H1 (cell line): ENCODE results near the gene SLITRK5. TPM values are rescaled to one million over a fixed set of nuclear protein-coding genes. Genes with fewer than 3 reads are reported as not detected.
A peak's percentile ranks its signal among the peaks of the same experiment; 100 is the strongest.

Experiments
- CTCF ChIA-PET: fragments of 300-600 bp; sonication (Branson Sonifier 250); formaldehyde crosslinking; loops from one replicate; lab custom pipeline; 2021; ENCODE audit not compliant: partially characterized antibody; lab: Charles Lee
- POLR2A ChIA-PET: fragments of 300-600 bp; sonication (Branson Sonifier 250); formaldehyde crosslinking; loops from one replicate; lab custom pipeline; 2021; ENCODE audit warnings: inconsistent platforms; ENCODE audit not compliant: partially characterized antibody; lab: Charles Lee
- DNase-seq, 2 experiments: peaks; one replicate each; pipeline versions ENCODE4 v3.0.0 to v3.0.0-alpha.2; 2010 to 2022; ENCODE audit warnings: low spot score in 2 of 2, low read depth in 1 of 2, mixed read lengths in 1 of 2
- FAIRE-seq: peaks from 2 replicates; lab custom pipeline; 2011; peaks lifted over from hg19 to GRCh38; lab: Jason Lieb, UNC
- H2AFZ ChIP-seq: 2 replicates; pipeline ENCODE4 v1.8.1; 2012; ENCODE audit warnings: low read length, inconsistent platforms
- H2AK5ac ChIP-seq: 2 replicates; pipeline ENCODE4 v1.6.1; 2013; ENCODE audit warnings: low read depth, low read length
- H2BK120ac ChIP-seq: replicated peaks from 2 replicates; pipeline ENCODE3; 2013; ENCODE audit warnings: low read depth, low read length, inconsistent platforms
- H2BK12ac ChIP-seq: 2 replicates; pipeline ENCODE4 v1.6.1; 2013; ENCODE audit warnings: low read depth, low read length
- H2BK15ac ChIP-seq: 2 replicates; pipeline ENCODE4 v1.6.1; 2013; ENCODE audit warnings: low read length
- H2BK20ac ChIP-seq: 2 replicates; pipeline ENCODE4 v1.6.1; 2013; ENCODE audit warnings: low read length
- H2BK5ac ChIP-seq: 2 replicates; pipeline ENCODE4 v1.6.1; 2013; ENCODE audit warnings: low read depth, low read length
- H3K14ac ChIP-seq: 2 replicates; pipeline ENCODE4 v1.6.1; 2013; ENCODE audit warnings: inconsistent platforms; ENCODE audit not compliant: insufficient read length
- H3K18ac ChIP-seq: 2 replicates; pipeline ENCODE4 v1.6.1; 2013; ENCODE audit warnings: low read length; ENCODE audit errors: extremely low read depth
- H3K23ac ChIP-seq: 2 replicates; pipeline ENCODE4 v1.6.1; 2013; ENCODE audit warnings: inconsistent platforms; ENCODE audit not compliant: insufficient read length
- H3K23me2 ChIP-seq: 2 replicates; pipeline ENCODE4 v1.6.1; 2013; ENCODE audit warnings: low read depth, low read length
- H3K27ac ChIP-seq: 2 replicates; pipeline ENCODE4 v1.6.1; 2011; ENCODE audit warnings: low read depth, low read length, inconsistent platforms
- H3K27me3 ChIP-seq, 4 experiments: replicated peaks in 1 of 4; 1 replicate in 1 of 4; 2 replicates in 3 of 4; pipeline versions ENCODE4 v1.6.1 to v1.8.1; 2011 to 2013; ENCODE audit warnings: low read length in 3 of 4, mild to moderate bottlenecking in 3 of 4, inconsistent platforms in 2 of 4, mixed read lengths in 2 of 4, moderate library complexity in 1 of 4; ENCODE audit not compliant: control insufficient read depth in 3 of 4, insufficient read depth in 3 of 4; ENCODE audit errors: extremely low read depth in 1 of 4
- H3K36me3 ChIP-seq, 4 experiments: 2 replicates each; pipeline versions ENCODE4 v1.6.1 to v1.8.1; 2011 to 2013; ENCODE audit warnings: mild to moderate bottlenecking in 4 of 4, low read length in 3 of 4, moderate library complexity in 2 of 4, control low read depth in 1 of 4, inconsistent platforms in 1 of 4; ENCODE audit not compliant: insufficient read depth in 4 of 4, control insufficient read depth in 2 of 4
- H3K4ac ChIP-seq: replicated peaks from 2 replicates; pipeline ENCODE3; 2013; ENCODE audit warnings: low read length, low read depth, mixed read lengths, inconsistent platforms; ENCODE audit not compliant: insufficient read length
- H3K4me1 ChIP-seq, 4 experiments: replicated peaks in 1 of 4; 1 replicate in 1 of 4; 2 replicates in 3 of 4; pipeline versions ENCODE4 v1.6.1 to v1.8.1; 2011 to 2013; ENCODE audit warnings: low read length in 3 of 4, inconsistent platforms in 2 of 4, mixed read lengths in 1 of 4; ENCODE audit not compliant: insufficient read depth in 4 of 4, control insufficient read depth in 3 of 4
- H3K4me2 ChIP-seq, 2 experiments: 2 replicates each; pipeline versions ENCODE4 v1.6.1 to v1.8.1; 2011 to 2013; ENCODE audit warnings: low read depth in 2 of 2, low read length in 2 of 2, control low read depth in 1 of 2, inconsistent platforms in 1 of 2, mild to moderate bottlenecking in 1 of 2; ENCODE audit not compliant: insufficient read depth in 1 of 2
- H3K4me3 ChIP-seq, 4 experiments: fragments of 200-600, 300-600 bp in 1 of 4; sonication (generic), shearing (Covaris generic), sonication (Bioruptor Twin) in 1 of 4; 2 replicates each; pipeline versions ENCODE4 v1.5.1 to v1.8.1; 2011 to 2016; ENCODE audit warnings: low read length in 4 of 4, low read depth in 3 of 4, control low read depth in 2 of 4, inconsistent platforms in 2 of 4, mild to moderate bottlenecking in 2 of 4, mixed read lengths in 1 of 4, moderate library complexity in 1 of 4; ENCODE audit not compliant: insufficient read depth in 2 of 4; ENCODE audit errors: extremely low read depth in 1 of 4
- H3K56ac ChIP-seq: replicated peaks from 2 replicates; pipeline ENCODE3; 2013; ENCODE audit warnings: low read depth, mild to moderate bottlenecking, mixed read lengths, low read length, inconsistent platforms; ENCODE audit not compliant: insufficient read length
- H3K79me1 ChIP-seq: 2 replicates; pipeline ENCODE4 v1.6.1; 2013; ENCODE audit warnings: low read depth, low read length, control low read depth
- H3K79me2 ChIP-seq, 2 experiments: 2 replicates each; pipeline versions ENCODE4 v1.6.1 to v1.8.1; 2012 to 2013; ENCODE audit warnings: low read length in 2 of 2, mild to moderate bottlenecking in 2 of 2, inconsistent platforms in 1 of 2; ENCODE audit not compliant: insufficient read depth in 2 of 2, control insufficient read depth in 1 of 2
- H3K9ac ChIP-seq, 4 experiments: replicated peaks in 1 of 4; 1 replicate in 1 of 4; 2 replicates in 3 of 4; pipeline versions ENCODE4 v1.6.1 to v1.8.1; 2011 to 2013; ENCODE audit warnings: low read depth in 3 of 4, low read length in 3 of 4, control low read depth in 2 of 4, mild to moderate bottlenecking in 2 of 4, moderate library complexity in 2 of 4, inconsistent platforms in 1 of 4; ENCODE audit errors: extremely low read depth in 1 of 4
- H3K9me3 ChIP-seq, 2 experiments: 2 replicates each; pipeline versions ENCODE4 v1.6.1 to v1.8.1; 2012 to 2013; ENCODE audit warnings: mild to moderate bottlenecking in 2 of 2, moderate library complexity in 2 of 2, control low read depth in 1 of 2, inconsistent platforms in 1 of 2, low read depth in 1 of 2, low read length in 1 of 2, mixed read lengths in 1 of 2; ENCODE audit not compliant: insufficient read depth in 2 of 2
- H4K20me1 ChIP-seq, 2 experiments: replicated peaks in 1 of 2; 2 replicates each; pipeline versions ENCODE3 to v1.8.1; 2011 to 2013; ENCODE audit warnings: inconsistent platforms in 2 of 2, low read length in 2 of 2, mild to moderate bottlenecking in 1 of 2; ENCODE audit not compliant: insufficient read depth in 2 of 2, control insufficient read depth in 1 of 2
- H4K5ac ChIP-seq: 2 replicates; pipeline ENCODE4 v1.6.1; 2013; ENCODE audit warnings: low read length, low read depth, mixed read lengths, inconsistent platforms; ENCODE audit not compliant: insufficient read length
- H4K8ac ChIP-seq: 2 replicates; pipeline ENCODE4 v1.8.0; 2013; ENCODE audit warnings: mild to moderate bottlenecking, moderate library complexity, low read length, inconsistent platforms; ENCODE audit not compliant: insufficient read depth; ENCODE audit errors: extremely low read depth
- H4K91ac ChIP-seq: replicated peaks from 2 replicates; pipeline ENCODE3; 2013; ENCODE audit warnings: low read length, mixed read lengths, inconsistent platforms; ENCODE audit not compliant: insufficient read length
- ASH2L ChIP-seq: fragments of 200-600, 300-600 bp; sonication (generic); IDR thresholded peaks from one replicate; pipeline ENCODE4 v1.7.1; 2017; ENCODE audit warnings: low read length
- CBX8 ChIP-seq: fragments of 300-800, 300-1000 bp; sonication (generic); IDR thresholded peaks from 2 replicates; pipeline ENCODE4 v1.7.1; 2016; ENCODE audit warnings: low read depth, low read length, borderline replicate concordance
- CREB1 ChIP-seq: IDR thresholded peaks from 2 replicates; pipeline ENCODE4 v1.6.1; 2012; ENCODE audit warnings: inconsistent platforms
- EP300 ChIP-seq, 2 experiments: IDR thresholded peaks; 1 replicate in 1 of 2; 2 replicates in 1 of 2; pipeline ENCODE4 v1.6.1; 2011 to 2012; ENCODE audit warnings: low read depth in 2 of 2, low read length in 2 of 2, mild to moderate bottlenecking in 2 of 2, borderline replicate concordance in 1 of 2, inconsistent platforms in 1 of 2, moderate library complexity in 1 of 2
- JUN ChIP-seq: IDR thresholded peaks from 2 replicates; pipeline ENCODE4 v1.6.1; 2011; ENCODE audit warnings: low read depth, mild to moderate bottlenecking, improper control_type of control experiment, low read length
- MAFK ChIP-seq: IDR thresholded peaks from 2 replicates; pipeline ENCODE4 v1.6.1; 2012; ENCODE audit warnings: low read depth, mild to moderate bottlenecking, improper control_type of control experiment, low read length
- NANOG ChIP-seq: IDR thresholded peaks from 2 replicates; pipeline ENCODE4 v1.6.1; 2011; ENCODE audit warnings: low read length, low read depth, mild to moderate bottlenecking, inconsistent platforms; ENCODE audit not compliant: insufficient read depth, poor library complexity, severe bottlenecking
- POLR2A ChIP-seq, 2 experiments: IDR thresholded peaks; 1 replicate in 1 of 2; 2 replicates in 1 of 2; pipeline ENCODE4 v1.6.1; 2011; ENCODE audit warnings: low read depth in 2 of 2, low read length in 2 of 2, mild to moderate bottlenecking in 2 of 2; ENCODE audit errors: control extremely low read depth in 1 of 2
- SAP30 ChIP-seq: fragments of 300-600 bp; sonication (generic); IDR thresholded peaks from 2 replicates; pipeline ENCODE4 v1.7.1; 2012; ENCODE audit warnings: low read length, moderate library complexity, mild to moderate bottlenecking, inconsistent platforms; ENCODE audit not compliant: insufficient read depth, insufficient replicate concordance
- SP1 ChIP-seq: IDR thresholded peaks from 2 replicates; pipeline ENCODE4 v1.6.1; 2011; ENCODE audit warnings: low read depth, low read length
- SUZ12 ChIP-seq: fragments of 200-600 bp; sonication (generic); IDR thresholded peaks from 2 replicates; pipeline ENCODE4 v1.6.1; 2012; ENCODE audit warnings: mild to moderate bottlenecking, inconsistent platforms, low read length, moderate library complexity, mixed read lengths
- TAF1 ChIP-seq: IDR thresholded peaks from 2 replicates; pipeline ENCODE4 v1.6.1; 2011; ENCODE audit warnings: mild to moderate bottlenecking, low read depth, low read length
- TBP ChIP-seq: IDR thresholded peaks from 2 replicates; pipeline ENCODE4 v1.6.1; 2011; ENCODE audit warnings: low read depth, low read length, improper control_type of control experiment
- TCF12 ChIP-seq: IDR thresholded peaks from 2 replicates; pipeline ENCODE4 v1.6.1; 2011; ENCODE audit warnings: low read depth, mild to moderate bottlenecking, low read length
- YY1 ChIP-seq: IDR thresholded peaks from 2 replicates; pipeline ENCODE4 v1.6.1; 2011; ENCODE audit warnings: low read depth, mild to moderate bottlenecking, low read length
- WGBS, 2 experiments: shearing (Covaris generic) in 1 of 2; methylation state at CpG; one replicate each; pipeline versions ENCODE4 v1.1.6 to v1.1.7; 2013 to 2015; ENCODE audit warnings: low lambda C conversion rate in 2 of 2, mixed read lengths in 2 of 2, inconsistent platforms in 1 of 2, low coverage in 1 of 2, missing lambda C conversion rate in 1 of 2; ENCODE audit not compliant: insufficient replicate concordance in 2 of 2, insufficient coverage in 1 of 2, insufficient read length in 1 of 2; ENCODE audit errors: extremely low coverage in 1 of 2, missing lambda C conversion rate in 1 of 2; 5-methylcytosine and 5-hydroxymethylcytosine counted together
- polyA plus RNA-seq, 7 experiments: library from polyadenylated mRNA; depleted of rRNA in 3 of 7; stranded (reverse) in 5 of 7; unstranded in 2 of 7; fragments of >200 nt in 5 of 7; fragments of 200-250 nt in 2 of 7; gene quantifications; 1 replicate in 5 of 7; 2 replicates in 1 of 7; 4 replicates in 1 of 7; pipeline versions ENCODE4 v1.2.1 to v1.2.3, GENCODE V29; 2011 to 2013; ENCODE audit warnings: missing spikeins in 2 of 7, mixed read lengths in 2 of 7
- total RNA-seq: library from RNA; stranded (reverse); fragmentation: NEBNext Ultra II Directional; extraction: Animal tissue kit (Norgen Biotek cat#: 25700); gene quantifications from 2 replicates; pipeline ENCODE4 v1.2.1, GENCODE V29; 2021

SLITRK5 gene
- total and polyA plus RNA-seq, 2 of the 8 experiments (the other 6 are each of a cell fraction or from before 2014, with no cell fraction given) = 0.27 to 1.1 TPM

- FAIRE-seq = peak; percentile 81
- H3K4me3 ChIP-seq = peak overlapping the region; percentile 9 to 86 (median 43); a peak in 6 of 8 replicates
- no peak for TF ChIP-seq SAP30
- no peak for TF ChIP-seq CREB1
- no peak for TF ChIP-seq ASH2L
- peak; percentile 82; the same call in 1 of the 2 replicates for TF ChIP-seq SUZ12
- TF ChIP-seq TBP = no peak
- TF ChIP-seq NANOG = peak; percentile 34
- no peak for TF ChIP-seq SP1
- no peak for TF ChIP-seq POLR2A (IDR thresholded peaks at IDR 0.05; ENCODE audit: control extremely low read depth in 1 of 2, low read depth in 2 of 2, low read length in 2 of 2)
- 0 out of 2 replicates have a peak, but pooled peaks have one; percentile 65 for TF ChIP-seq CBX8
- no peak for TF ChIP-seq YY1
- TF ChIP-seq JUN = no peak
- no peak for TF ChIP-seq TAF1
- TF ChIP-seq TCF12 = no peak
- no peak for TF ChIP-seq EP300 (IDR thresholded peaks at IDR 0.05; ENCODE audit: borderline replicate concordance in 1 of 2, low read depth in 2 of 2, low read length in 2 of 2)
- no peak for TF ChIP-seq MAFK
These were observed 3.1 kb downstream of the SLITRK5 start for GRCh38 chr13:87674247-87674738.

More at GRCh38 chr13:87674247-87674738, 3.1 kb downstream of the SLITRK5 start:
- no peak overlapping the region for H2AFZ ChIP-seq
- no peaks in the 10 kb centered on the region for H3K79me2 ChIP-seq
- H4K8ac ChIP-seq = no peak overlapping the region
- peaks cover 17 to 24% of the 10 kb centered on the region in 2 experiments for H4K20me1 ChIP-seq
- peak overlapping the region; percentile 77; the same call in 1 of the 2 replicates for H2BK12ac ChIP-seq
- H3K9ac ChIP-seq = no peak overlapping the region
- no peak overlapping the region for H4K5ac ChIP-seq
- peak overlapping the region; percentile 97 to 99 for H3K4me2 ChIP-seq
- no peaks in the 10 kb centered on the region; the same call in 1 of the 2 replicates for H3K79me1 ChIP-seq
- H2BK5ac ChIP-seq = no peak overlapping the region
- no peak overlapping the region for H3K23ac ChIP-seq
- peaks cover 43 to 62% (median 57%) of the 10 kb centered on the region in 4 experiments for H3K27me3 ChIP-seq
- H2BK15ac ChIP-seq = no peak overlapping the region
- H3K18ac ChIP-seq = no peak overlapping the region
- no peak overlapping the region for H2BK20ac ChIP-seq
- no peak overlapping the region for H2BK120ac ChIP-seq
- no peak overlapping the region for H4K91ac ChIP-seq
- no peak overlapping the region for H2AK5ac ChIP-seq
- ChIA-PET CTCF (no interaction called here), POLR2A (no interaction called here)
- H3K27ac ChIP-seq = no peak overlapping the region
- WGBS, 2 experiments = 1% methylated on average over 27 of the region's 27 CpGs; no CpG with 5 or more reads in 1 of the 2 experiments
- no peak overlapping the region for H3K56ac ChIP-seq
- H3K4ac ChIP-seq = no peak overlapping the region
- H3K9me3 ChIP-seq = no peaks in the 10 kb centered on the region; a peak in 2 of 4 replicates
- H3K36me3 ChIP-seq = peaks cover 0 to 7% (median 0%) of the 10 kb centered on the region in 4 experiments; a peak in 1 of 8 replicates
- DNase-seq = peak in 1 of 2 experiments; percentile 47
- H3K14ac ChIP-seq = no peak overlapping the region
- peaks cover 41% of the 10 kb centered on the region for H3K23me2 ChIP-seq
- H3K4me1 ChIP-seq = peaks cover 14 to 27% (median 15%) of the 10 kb centered on the region in 4 experiments
